Large intestine (tissue), 3 donors: ENCODE measurements around the gene FOXJ2. TPM values are rescaled to one million over a fixed set of nuclear protein-coding genes. Genes with fewer than 3 reads are reported as not detected.
"Not testable (repeated sequence)": the region's sequence is repeated elsewhere in the genome, so short reads cannot be mapped to it uniquely, and the experiment has no call there.

Experiments used
- DNase-seq, 2 donors: peaks; one replicate each; pipeline versions ENCODE4 v3.0.0 to v3.0.0-alpha.2; 2013
- H3K27ac ChIP-seq: one replicate; pipeline ENCODE4 v1.5.1; 2013; ENCODE audit warnings: low read length
- H3K27me3 ChIP-seq: 2 replicates; pipeline ENCODE4 v1.6.1; 2013; ENCODE audit warnings: low read length; ENCODE audit not compliant: control insufficient read depth, insufficient read depth
- H3K36me3 ChIP-seq: 2 replicates; pipeline ENCODE4 v1.6.1; 2013; ENCODE audit warnings: low read length; ENCODE audit not compliant: control insufficient read depth, insufficient read depth
- H3K4me1 ChIP-seq: one replicate; pipeline ENCODE4 v1.6.1; 2013; ENCODE audit warnings: low read length; ENCODE audit not compliant: control insufficient read depth, insufficient read depth
- H3K4me3 ChIP-seq: one replicate; pipeline ENCODE4 v1.5.1; 2013; ENCODE audit warnings: low read length
- H3K9me3 ChIP-seq: one replicate; pipeline ENCODE4 v1.6.1; 2013; ENCODE audit warnings: mild to moderate bottlenecking, low read depth, low read length, moderate library complexity; ENCODE audit not compliant: control insufficient read depth
- WGBS: methylation state at CpG from one replicate; pipeline ENCODE4 v1.1.5; 2013; ENCODE audit warnings: low lambda C conversion rate; ENCODE audit not compliant: insufficient coverage; 5-methylcytosine and 5-hydroxymethylcytosine counted together
- polyA plus RNA-seq: library from polyadenylated mRNA; unstranded; fragments of 120-200 nt; gene quantifications from one replicate; pipeline ENCODE4 v1.2.1, GENCODE V29; 2013

FOXJ2 gene
- polyA plus RNA-seq, 1 donor, result 12.4 TPM

DNA sequence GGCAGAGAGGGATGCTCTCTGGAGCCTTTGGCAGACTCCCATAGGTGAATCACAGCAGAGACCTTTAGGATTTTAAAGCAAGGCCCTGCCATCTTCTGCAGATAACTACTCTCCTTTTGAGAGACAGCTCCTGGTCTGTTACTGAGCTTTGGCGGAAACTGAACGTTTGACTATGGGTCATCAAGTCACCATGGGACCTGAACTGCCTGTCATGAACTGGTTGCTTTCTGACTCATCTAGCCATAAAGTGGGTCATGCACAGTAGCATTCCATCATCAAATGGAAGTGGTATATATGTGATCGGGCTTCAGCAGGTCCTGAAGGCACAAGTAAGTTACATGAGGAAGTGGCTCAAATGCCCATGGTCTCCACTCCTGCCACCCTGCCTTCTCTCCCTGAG lies 31.7 kb upstream of the FOXJ2 start:
- not testable (repeated sequence) for H3K36me3 ChIP-seq, H3K27me3 ChIP-seq, DNase-seq, H3K9me3 ChIP-seq, H3K4me1 ChIP-seq, H3K27ac ChIP-seq, H3K4me3 ChIP-seq
- WGBS, result no CpG with 5 or more reads among the region's 3 CpGs

DNA sequence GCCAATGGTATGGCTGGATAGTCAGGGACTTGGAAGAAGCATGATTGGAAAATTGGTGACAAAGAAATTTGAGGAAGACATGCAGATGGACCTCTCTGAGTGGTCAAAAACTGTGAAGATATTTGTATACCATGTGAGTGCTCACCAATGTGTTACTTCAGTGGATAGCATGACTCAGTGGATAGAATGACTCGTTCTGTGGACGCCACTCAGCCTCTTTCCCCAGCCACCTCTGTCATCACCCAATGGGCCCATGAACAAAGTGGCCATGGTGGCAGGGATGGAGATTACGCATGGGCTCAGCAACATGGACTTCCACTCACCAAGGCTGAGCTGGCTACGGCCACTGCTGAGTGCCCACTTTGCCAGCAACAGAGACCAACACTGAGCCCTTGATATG lies 31.0 kb upstream of the FOXJ2 start:
- not testable (repeated sequence) for DNase-seq, H3K9me3 ChIP-seq, H3K27ac ChIP-seq, H3K36me3 ChIP-seq, H3K4me1 ChIP-seq, H3K4me3 ChIP-seq, H3K27me3 ChIP-seq
- WGBS, result no CpG with 5 or more reads among the region's 4 CpGs

DNA sequence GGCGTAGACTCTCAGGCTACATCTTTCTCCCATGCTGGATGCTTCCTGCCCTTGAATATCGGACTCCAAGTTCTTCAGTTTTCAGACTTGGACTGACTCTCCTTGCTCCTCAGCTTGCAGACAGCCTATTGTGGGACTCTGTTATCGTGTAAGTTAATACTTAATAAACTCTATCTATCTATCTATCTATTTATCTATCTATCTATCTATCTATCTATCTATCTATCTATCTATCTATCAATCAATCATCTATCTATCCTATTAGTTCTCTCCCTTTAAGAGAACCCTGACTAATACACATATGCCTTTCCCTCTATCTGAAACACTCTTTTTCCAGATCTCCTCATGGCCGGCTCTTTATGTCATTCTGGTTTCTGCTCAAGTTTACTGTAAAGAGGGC lies 27.6 kb upstream of the FOXJ2 start:
- not testable (repeated sequence) for DNase-seq, H3K27me3 ChIP-seq, H3K4me1 ChIP-seq, H3K4me3 ChIP-seq, H3K9me3 ChIP-seq, H3K36me3 ChIP-seq, H3K27ac ChIP-seq
- 100% methylated on average over 1 of the region's 4 CpGs for WGBS

DNA sequence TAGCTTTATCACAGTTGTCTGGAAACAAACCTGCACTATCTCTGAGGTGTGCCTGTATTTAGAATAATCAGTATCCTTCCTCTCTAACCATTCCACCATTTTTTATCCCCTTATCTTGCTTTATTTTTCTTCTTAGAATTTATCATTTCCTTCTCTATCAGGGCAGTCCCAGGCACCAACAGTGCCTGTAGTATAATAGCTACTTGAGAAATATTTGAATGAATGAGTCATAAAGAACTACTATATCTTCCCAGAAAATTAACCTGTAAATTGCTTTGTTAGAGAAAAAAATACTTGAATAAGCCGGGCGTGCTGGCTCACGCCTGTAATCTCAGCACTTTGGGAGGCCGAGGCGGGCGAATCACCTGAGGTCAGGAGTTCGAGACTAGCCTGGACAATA lies 21.2 kb upstream of the FOXJ2 start:
- H3K9me3 ChIP-seq, result no peaks in the 10 kb centered on the region
- no peaks in the 10 kb centered on the region for H3K36me3 ChIP-seq
- H3K4me1 ChIP-seq, result no peaks in the 10 kb centered on the region
- no peak overlapping the region for H3K27ac ChIP-seq
- DNase-seq, result no peak
- H3K27me3 ChIP-seq, result peaks cover 15% of the 10 kb centered on the region
- no peak overlapping the region for H3K4me3 ChIP-seq
- WGBS, result no CpG with 5 or more reads among the region's 7 CpGs

DNA sequence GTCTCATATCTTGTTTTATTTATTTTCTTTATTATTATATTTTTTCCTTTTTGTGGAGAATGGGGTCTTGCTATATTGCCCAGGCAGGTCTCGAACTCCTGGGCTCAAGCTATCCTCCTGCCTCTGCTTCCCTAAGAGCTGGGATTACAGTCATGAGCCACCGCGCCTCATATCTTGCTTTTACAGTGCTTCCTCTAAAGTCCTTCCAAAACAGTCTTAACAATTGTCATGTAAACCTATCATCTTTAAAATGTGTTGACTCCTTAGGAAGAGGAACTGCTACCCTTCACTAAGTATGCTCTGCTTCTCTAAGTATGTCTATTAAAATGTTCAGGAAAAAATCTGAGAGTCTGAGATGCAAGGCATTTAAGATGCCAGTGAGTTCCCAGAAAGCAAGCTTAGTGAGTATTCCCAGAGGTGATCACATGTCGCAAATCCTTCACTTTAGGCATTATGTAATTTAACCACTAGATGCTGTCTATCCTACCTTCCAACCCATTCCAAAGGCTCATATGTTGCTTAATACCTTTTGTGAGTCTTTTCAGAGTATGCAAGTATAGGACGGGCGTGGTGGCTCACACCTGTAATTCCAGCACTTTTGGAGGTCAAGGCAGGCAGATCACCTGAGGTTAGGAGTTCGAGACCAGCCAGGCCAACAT lies 19.7 kb upstream of the FOXJ2 start:
- Histone ChIP-seq H3K27me3 (peaks cover 24% of the 10 kb centered on the region), H3K4me1 (no peaks in the 10 kb centered on the region)

DNA sequence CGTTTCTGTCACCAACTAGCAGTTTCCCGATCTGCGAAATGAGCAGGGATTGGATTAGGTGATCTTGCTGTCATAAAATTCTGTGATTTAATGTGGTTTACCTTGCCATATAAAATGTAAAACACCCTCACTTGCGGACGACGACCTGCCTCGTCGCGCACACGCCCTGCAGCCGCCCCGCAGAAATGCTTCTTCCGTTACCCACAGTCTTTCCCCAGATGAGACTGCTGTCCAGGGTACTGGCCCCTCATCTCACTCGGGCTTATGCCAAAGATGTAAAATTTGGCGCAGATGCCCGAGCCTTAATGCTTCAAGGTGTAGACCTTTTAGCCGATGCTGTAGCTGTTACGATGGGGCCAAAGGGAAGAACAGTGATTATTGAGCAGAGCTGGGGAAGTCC lies 17.7 kb upstream of the FOXJ2 start:
- WGBS, result no CpG with 5 or more reads among the region's 18 CpGs
- Histone ChIP-seq H3K27me3 (peaks cover 43% of the 10 kb centered on the region), H3K9me3 (no peaks in the 10 kb centered on the region), H3K4me1 (peaks cover 2% of the 10 kb centered on the region), H3K4me3 (no peak overlapping the region), H3K27ac (no peak overlapping the region), H3K36me3 (no peaks in the 10 kb centered on the region)
- no peak for DNase-seq

More for the DNA sequence above, 19.7 kb upstream of the FOXJ2 start:
- H3K36me3 ChIP-seq, result no peaks in the 10 kb centered on the region
- WGBS, result no CpG with 5 or more reads among the region's 7 CpGs
- H3K4me3 ChIP-seq, result no peak overlapping the region
- no peak for DNase-seq
- no peaks in the 10 kb centered on the region for H3K9me3 ChIP-seq
- H3K27ac ChIP-seq, result no peak overlapping the region

DNA sequence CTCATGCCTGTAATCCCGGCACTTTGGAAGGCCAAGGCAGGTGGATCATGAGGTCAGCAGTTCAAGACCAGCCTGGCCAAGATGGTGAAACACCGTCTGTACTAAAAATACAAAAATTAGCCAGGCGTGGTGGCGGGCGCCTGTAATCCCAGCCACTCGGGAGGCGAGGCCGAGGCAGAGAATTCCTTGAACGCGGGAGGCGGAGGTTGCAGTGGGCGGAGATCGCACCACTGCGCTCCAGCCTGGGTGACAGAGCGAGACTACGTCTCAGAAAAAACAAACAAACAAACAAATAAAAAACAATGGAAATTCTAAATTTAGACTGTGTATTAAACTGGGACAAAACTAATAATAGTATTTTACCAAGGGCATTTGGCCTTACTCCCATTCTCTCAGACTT lies 14.3 kb upstream of the FOXJ2 start:
- H3K27ac ChIP-seq, H3K4me1 ChIP-seq, DNase-seq, H3K4me3 ChIP-seq, H3K36me3 ChIP-seq, H3K9me3 ChIP-seq: not testable (repeated sequence)
- H3K27me3 ChIP-seq, result peaks cover 50% of the 10 kb centered on the region
- no CpG with 5 or more reads among the region's 16 CpGs for WGBS

DNA sequence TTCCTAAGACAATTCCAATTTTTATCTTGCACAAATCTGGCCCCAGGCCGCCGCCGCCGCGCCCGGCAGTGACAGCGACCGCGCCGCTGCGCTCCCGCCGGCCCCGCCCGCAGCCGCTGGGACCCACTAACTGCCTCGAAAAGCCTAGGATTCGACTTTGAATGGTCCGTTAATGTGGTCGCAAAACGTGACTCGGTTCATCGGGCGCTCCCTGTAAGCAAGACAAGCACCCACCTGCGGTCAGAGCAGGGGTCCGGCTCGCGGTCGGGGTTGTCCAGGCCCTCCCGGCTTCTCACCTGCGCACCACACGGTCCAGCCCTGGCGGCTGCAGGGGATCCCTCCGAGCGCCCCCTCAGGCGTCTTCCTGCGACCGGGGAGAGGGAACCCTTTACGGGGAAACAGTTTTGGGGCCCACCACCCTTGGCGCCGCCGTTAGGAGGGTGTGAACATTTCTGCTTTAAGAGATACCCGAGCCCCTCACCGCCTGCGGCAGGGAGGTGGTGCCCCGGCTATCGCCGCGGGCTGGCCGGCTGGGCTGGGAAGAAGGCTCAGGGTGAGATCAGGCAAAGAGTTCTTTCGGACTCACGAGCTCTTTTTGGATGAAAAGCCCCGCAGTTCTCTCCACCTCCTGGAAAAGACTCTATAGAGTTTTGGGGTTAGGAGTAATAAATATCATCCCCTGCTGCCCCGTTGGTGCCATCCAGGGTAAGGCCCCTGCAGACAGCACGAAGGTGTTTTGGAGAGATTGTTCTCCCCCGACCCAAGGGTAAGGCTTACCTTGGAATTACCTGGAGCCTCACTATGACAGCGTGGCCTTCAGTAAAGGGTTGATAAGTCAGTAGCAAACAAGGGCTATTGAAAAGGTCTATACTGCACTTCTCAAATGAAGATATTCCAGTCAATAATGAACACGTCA lies 13.6 kb upstream of the FOXJ2 start:
- WGBS, result 0% methylated on average over 6 of the region's 58 CpGs
- DNase-seq, result no peak

DNA sequence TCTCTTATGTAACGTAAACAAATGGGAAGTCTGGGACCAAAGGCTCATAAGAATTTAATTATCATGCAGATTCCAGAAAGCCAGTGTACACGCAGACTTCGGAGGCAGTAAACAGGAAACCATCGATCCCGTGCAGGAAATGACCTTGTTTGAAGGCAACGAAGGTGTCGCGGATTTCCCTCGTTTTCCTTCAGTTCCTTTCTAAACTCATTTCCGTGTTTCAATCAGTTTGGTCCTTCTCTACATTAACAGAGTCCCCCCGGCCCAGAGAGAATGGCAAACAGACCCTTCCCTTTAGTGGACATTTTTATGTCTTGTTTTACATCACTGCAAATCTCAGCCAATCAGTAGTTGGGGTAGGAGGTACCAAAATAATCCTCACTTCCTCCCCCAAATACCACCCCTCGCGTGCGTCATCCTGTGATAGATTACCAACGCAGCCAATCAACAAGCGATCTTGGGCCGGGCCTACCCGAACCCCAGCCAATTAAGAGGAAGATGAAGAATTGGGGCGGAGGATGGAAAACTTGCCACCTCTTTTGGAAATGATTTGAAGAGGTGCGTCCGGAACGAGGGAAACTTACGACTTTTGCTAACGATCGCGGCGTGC lies 6.1 kb upstream of the FOXJ2 start:
- no peaks in the 10 kb centered on the region for H3K36me3 ChIP-seq
- H3K27me3 ChIP-seq, result no peaks in the 10 kb centered on the region
- peak; percentile 97 to 99 for DNase-seq
- H3K4me1 ChIP-seq, result no peaks in the 10 kb centered on the region
- 0% methylated on average over 2 of the region's 27 CpGs for WGBS
- no peaks in the 10 kb centered on the region for H3K9me3 ChIP-seq
- H3K4me3 ChIP-seq, result peak overlapping the region; percentile 86
- H3K27ac ChIP-seq, result peak overlapping the region; percentile 99

More for the DNA sequence above, 13.6 kb upstream of the FOXJ2 start:
- Histone ChIP-seq H3K27me3 (peaks cover 50% of the 10 kb centered on the region), H3K4me1 (peaks cover 2% of the 10 kb centered on the region), H3K27ac (no peak overlapping the region), H3K36me3 (no peaks in the 10 kb centered on the region), H3K4me3 (peak overlapping the region; percentile 26), H3K9me3 (no peaks in the 10 kb centered on the region)

DNA sequence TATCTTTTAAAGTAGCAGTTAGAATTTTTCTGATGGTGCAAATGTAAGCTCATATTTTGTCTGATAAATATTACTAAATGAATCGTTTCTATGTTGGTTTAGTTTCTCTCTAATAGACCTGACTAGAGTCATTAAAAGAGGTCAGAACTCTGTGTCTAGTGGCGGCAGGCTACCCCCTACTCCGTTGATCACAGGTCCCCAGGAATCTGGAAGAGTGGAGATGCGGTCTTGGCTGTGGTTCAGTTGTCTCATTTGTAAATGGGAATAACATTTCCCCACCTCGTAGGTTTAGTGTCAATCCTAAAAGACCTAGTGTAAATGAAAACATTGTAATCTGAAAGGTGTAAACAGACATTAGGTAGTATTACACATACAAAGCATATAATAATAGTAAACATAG lies 4.7 kb upstream of the FOXJ2 start:
- no peaks in the 10 kb centered on the region for H3K27me3 ChIP-seq
- WGBS, result 80% methylated on average over 1 of the region's 5 CpGs
- H3K27ac ChIP-seq, result no peak overlapping the region
- H3K36me3 ChIP-seq, result no peaks in the 10 kb centered on the region
- H3K4me3 ChIP-seq, result no peak overlapping the region
- no peak for DNase-seq
- peaks cover 3% of the 10 kb centered on the region for H3K4me1 ChIP-seq
- no peaks in the 10 kb centered on the region for H3K9me3 ChIP-seq
